WERI-Rb-1 (cell line): Measurements from ENCODE around the gene CFAP20DC.

Experiments
- DNase-seq: peaks from one replicate; pipeline ENCODE4 v3.0.0-alpha.2; 2020
- H3K27ac ChIP-seq: fragments of 250-450 bp; sonication (Bioruptor Pico); 2 replicates; pipeline ENCODE4 v1.5.1; 2020; ENCODE audit warnings: mild to moderate bottlenecking, moderate library complexity
- H3K27me3 ChIP-seq: fragments of 250-450 bp; sonication (Bioruptor Pico); 2 replicates; pipeline ENCODE4 v1.5.1; 2021; ENCODE audit warnings: mild to moderate bottlenecking, low read depth, moderate library complexity; ENCODE audit not compliant: insufficient read depth, severe bottlenecking
- H3K36me3 ChIP-seq: fragments of 250-450 bp; sonication (Bioruptor Pico); 2 replicates; pipeline ENCODE4 v1.5.1; 2020; ENCODE audit warnings: mild to moderate bottlenecking, moderate library complexity
- H3K4me3 ChIP-seq: 2 replicates; pipeline ENCODE4 v1.5.1; 2011; ENCODE audit warnings: low read depth, mild to moderate bottlenecking, control low read depth, low read length
- H3K9me3 ChIP-seq: fragments of 250-450 bp; sonication (Bioruptor Pico); 2 replicates; pipeline ENCODE4 v1.5.1; 2021; ENCODE audit warnings: mild to moderate bottlenecking, moderate library complexity; ENCODE audit not compliant: severe bottlenecking
- TF ChIP-seq, protein P1 (sequence below): IDR thresholded peaks from 2 replicates; pipeline ENCODE4 v1.5.1; 2011; ENCODE audit warnings: low read depth, mild to moderate bottlenecking, control low read depth, inconsistent platforms, low read length

Gene CFAP20DC

DNA sequence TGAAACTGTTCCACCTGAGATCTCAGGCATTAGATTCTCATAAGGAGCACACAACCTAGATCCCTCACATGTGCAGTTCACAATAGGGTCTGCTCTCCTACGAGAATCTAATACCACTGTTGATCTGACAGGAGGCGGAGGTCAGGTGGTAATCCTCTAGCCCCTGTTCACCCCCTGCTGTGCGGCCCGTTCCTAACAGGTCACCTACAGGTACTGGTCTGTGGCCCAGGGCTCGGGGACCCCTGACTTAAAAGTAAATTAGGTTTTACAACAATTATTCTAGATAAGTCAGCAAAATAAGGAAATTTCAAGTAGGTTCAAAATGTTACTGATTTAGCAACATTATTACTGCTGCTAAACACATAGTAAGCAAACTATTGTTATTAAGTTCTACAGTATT is 58.2 kb downstream of the CFAP20DC start:
- DNase-seq = peak; percentile 32
- Histone ChIP-seq H3K9me3 (no peaks in the 10 kb centered on the region), H3K4me3 (no peak overlapping the region), H3K27ac (no peak overlapping the region), H3K27me3 (no peaks in the 10 kb centered on the region), H3K36me3 (no peaks in the 10 kb centered on the region)
- TF ChIP-seq, protein P1, sequence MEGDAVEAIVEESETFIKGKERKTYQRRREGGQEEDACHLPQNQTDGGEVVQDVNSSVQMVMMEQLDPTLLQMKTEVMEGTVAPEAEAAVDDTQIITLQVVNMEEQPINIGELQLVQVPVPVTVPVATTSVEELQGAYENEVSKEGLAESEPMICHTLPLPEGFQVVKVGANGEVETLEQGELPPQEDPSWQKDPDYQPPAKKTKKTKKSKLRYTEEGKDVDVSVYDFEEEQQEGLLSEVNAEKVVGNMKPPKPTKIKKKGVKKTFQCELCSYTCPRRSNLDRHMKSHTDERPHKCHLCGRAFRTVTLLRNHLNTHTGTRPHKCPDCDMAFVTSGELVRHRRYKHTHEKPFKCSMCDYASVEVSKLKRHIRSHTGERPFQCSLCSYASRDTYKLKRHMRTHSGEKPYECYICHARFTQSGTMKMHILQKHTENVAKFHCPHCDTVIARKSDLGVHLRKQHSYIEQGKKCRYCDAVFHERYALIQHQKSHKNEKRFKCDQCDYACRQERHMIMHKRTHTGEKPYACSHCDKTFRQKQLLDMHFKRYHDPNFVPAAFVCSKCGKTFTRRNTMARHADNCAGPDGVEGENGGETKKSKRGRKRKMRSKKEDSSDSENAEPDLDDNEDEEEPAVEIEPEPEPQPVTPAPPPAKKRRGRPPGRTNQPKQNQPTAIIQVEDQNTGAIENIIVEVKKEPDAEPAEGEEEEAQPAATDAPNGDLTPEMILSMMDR = no peak

DNA sequence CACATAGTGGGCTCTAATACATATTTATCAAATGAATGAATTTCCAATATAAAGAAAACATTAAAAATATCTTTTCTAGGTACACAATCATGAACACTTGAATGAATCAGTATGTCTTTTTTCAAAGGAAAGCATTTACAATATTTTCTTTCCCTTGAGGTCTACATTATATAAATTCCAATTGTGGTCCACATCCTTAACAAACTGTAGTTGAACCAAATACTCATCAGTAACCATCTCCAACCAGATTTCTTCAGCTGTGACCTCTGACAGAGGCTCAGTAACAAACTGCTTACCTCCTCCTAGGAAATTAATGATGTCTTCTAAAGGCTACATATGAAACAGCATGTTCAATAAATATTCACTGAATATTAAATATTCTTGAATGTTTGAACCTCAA is 58.8 kb downstream of the CFAP20DC start:
- TF ChIP-seq, protein P1 = no peak
- Histone ChIP-seq H3K27me3 (no peaks in the 10 kb centered on the region), H3K27ac (no peak overlapping the region), H3K9me3 (peaks cover 3% of the 10 kb centered on the region), H3K36me3 (no peaks in the 10 kb centered on the region), H3K4me3 (no peak overlapping the region)
- no peak for DNase-seq

DNA sequence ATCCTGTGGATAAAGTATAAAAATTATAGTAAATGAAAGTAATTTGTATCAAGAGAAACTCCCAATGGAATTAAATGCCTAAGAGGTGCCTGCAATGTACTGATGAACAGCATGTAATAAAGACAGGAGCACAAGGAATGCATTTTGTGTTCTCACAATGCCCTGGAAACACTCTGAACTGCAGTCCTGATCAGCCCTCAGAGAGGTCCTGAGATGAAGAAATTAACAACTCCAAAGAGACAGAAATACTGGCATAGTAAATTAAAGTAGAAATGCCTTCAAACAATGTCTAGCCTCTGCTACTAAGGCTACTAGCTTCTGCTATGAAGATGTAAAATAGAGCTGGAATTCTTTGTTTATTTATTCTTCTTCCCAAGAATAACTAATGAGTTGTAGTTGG is 59.9 kb downstream of the CFAP20DC start:
- H3K4me3 ChIP-seq = no peak overlapping the region
- no peaks in the 10 kb centered on the region for H3K36me3 ChIP-seq
- no peaks in the 10 kb centered on the region for H3K27me3 ChIP-seq
- H3K27ac ChIP-seq = no peak overlapping the region
- TF ChIP-seq, protein P1 = no peak
- DNase-seq = no peak
- peaks cover 3% of the 10 kb centered on the region for H3K9me3 ChIP-seq

DNA sequence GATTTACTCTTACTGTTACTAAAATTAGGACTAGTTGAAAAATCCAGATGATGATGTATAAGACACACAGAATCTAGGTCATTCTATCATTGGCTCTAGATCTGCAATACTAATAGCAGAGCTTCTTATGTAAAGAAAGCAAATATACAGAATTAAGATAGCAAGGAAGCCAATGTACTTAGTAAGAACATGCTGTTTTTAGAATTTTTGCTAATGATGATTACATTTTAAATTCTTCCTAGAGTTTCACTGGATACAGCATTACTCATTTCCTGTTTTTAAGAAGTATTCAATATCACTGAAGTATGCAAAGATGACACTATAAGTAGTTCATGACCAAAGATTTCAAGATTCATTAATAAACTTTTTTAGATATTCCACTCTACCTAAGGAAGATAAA is 60.7 kb downstream of the CFAP20DC start:
- DNase-seq = no peak
- peaks cover 3% of the 10 kb centered on the region for H3K9me3 ChIP-seq
- H3K36me3 ChIP-seq = no peaks in the 10 kb centered on the region
- no peak overlapping the region for H3K27ac ChIP-seq
- H3K4me3 ChIP-seq = no peak overlapping the region
- TF ChIP-seq, protein P1 = no peak
- H3K27me3 ChIP-seq = no peaks in the 10 kb centered on the region

DNA sequence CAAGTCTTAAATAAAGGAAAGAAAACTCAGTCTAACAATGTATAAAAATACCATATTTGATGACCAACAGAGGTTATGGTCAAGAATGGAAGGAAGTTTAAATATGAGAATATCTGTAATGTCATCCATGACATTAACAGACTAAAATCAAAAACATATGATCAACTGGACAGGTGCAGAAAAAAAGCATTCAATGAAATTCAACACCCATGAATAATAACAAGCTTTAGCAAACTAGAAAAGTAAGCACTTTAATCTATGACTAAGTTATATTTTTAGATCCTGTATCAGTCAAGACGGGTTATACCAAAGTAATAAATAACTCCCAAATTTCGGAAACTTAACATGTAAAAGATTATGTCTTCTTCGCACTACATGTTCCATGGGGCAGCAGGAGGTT is 61.8 kb downstream of the CFAP20DC start:
- TF ChIP-seq, protein P1 = no peak
- H3K9me3 ChIP-seq = peaks cover 3% of the 10 kb centered on the region
- H3K27ac ChIP-seq = no peak overlapping the region
- H3K4me3 ChIP-seq = no peak overlapping the region
- no peaks in the 10 kb centered on the region for H3K36me3 ChIP-seq
- no peaks in the 10 kb centered on the region for H3K27me3 ChIP-seq
- no peak for DNase-seq

DNA sequence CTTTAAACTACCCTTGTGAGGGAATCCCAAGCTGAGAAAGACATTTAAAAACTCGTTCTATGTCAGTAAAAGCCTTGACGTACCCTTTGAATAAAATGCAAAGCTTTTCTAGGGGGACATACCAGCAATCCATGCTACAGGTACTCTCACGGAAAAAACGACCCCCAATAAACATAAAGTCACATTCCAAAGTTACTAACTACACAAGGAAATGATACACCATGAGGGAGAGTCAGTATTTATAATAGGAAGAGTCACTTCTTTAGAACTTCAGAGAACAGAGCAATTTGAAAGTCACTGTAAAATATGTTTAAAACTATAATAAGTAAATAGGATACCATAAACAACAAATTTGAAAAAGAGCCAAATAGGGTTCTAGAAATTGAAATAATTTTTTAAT is 63.2 kb downstream of the CFAP20DC start:
- no peak overlapping the region for H3K4me3 ChIP-seq
- no peak for DNase-seq
- H3K27me3 ChIP-seq = no peaks in the 10 kb centered on the region
- no peaks in the 10 kb centered on the region for H3K36me3 ChIP-seq
- TF ChIP-seq, protein P1 = no peak
- H3K9me3 ChIP-seq = peaks cover 3% of the 10 kb centered on the region
- no peak overlapping the region for H3K27ac ChIP-seq
